ENCODE measurements around the gene LPP.

- TF ChIP-seq CTCF (IDR thresholded peaks at IDR 0.05; ENCODE audit: low read length) (no peak), EZH2 (optimal IDR thresholded peaks at IDR 0.05; ENCODE audit: low read depth, low read length) (no peak)
These were observed 666.0 kb downstream of the LPP start for GRCh38 chr3:188819939-188820338.

Measured in MM.1S (cell line).